ENCODE results near the gene JAZF1.

GRCh38 chr7:28155964-28156363 lies 24.6 kb downstream of the JAZF1 start:
- TF ChIP-seq CTCF (IDR thresholded peaks at IDR 0.05) (no peak), POLR2A (IDR thresholded peaks at IDR 0.05) (no peak)
